Measurements from ENCODE around the gene PRAC2.

DNA sequence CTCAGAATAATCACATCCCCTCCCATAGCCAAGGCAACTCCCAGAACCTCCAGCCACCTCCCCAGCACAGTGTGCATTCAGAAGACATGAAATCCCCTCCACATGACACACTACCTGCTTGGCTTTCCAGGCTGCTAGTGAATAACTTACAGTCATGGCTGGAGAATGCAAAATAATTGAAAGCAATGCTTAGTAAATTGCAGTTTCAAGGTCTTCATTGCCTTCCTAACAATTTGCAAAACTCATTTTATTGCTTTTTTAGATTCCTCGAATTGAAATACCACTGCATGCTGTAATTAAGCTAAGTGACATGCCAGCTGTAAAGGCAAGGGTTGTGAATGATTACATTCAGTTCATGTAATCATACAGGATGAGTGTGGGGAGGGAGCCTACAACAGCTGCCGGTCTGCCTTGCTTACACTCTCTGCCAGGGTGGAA, 34.6 kb downstream of the PRAC2 start:
- TF ChIP-seq POLR2AphosphoS5 (IDR thresholded peaks at IDR 0.05) (no peak), POLR2A (IDR thresholded peaks at IDR 0.05) (no peak)
- TF ChIP-seq, protein P1, sequence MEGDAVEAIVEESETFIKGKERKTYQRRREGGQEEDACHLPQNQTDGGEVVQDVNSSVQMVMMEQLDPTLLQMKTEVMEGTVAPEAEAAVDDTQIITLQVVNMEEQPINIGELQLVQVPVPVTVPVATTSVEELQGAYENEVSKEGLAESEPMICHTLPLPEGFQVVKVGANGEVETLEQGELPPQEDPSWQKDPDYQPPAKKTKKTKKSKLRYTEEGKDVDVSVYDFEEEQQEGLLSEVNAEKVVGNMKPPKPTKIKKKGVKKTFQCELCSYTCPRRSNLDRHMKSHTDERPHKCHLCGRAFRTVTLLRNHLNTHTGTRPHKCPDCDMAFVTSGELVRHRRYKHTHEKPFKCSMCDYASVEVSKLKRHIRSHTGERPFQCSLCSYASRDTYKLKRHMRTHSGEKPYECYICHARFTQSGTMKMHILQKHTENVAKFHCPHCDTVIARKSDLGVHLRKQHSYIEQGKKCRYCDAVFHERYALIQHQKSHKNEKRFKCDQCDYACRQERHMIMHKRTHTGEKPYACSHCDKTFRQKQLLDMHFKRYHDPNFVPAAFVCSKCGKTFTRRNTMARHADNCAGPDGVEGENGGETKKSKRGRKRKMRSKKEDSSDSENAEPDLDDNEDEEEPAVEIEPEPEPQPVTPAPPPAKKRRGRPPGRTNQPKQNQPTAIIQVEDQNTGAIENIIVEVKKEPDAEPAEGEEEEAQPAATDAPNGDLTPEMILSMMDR (IDR thresholded peaks at IDR 0.05) = no peak

All from suprapubic skin (tissue), 4 donors.